Neuronal stem cell (in vitro differentiated cells): ENCODE results near the gene MS4A18.

Source experiments
- DNase-seq: peaks from one replicate; pipeline ENCODE4 v3.0.0-alpha.2; 2013; ENCODE audit warnings: low spot score
- H2AFZ ChIP-seq: one replicate; pipeline ENCODE4 v1.6.1; 2013; ENCODE audit warnings: mild to moderate bottlenecking, low read length, inconsistent platforms
- H2AK5ac ChIP-seq: 2 replicates; pipeline ENCODE4 v1.6.1; 2013; ENCODE audit warnings: low read depth, mild to moderate bottlenecking, inconsistent platforms, low read length, moderate library complexity, mixed read lengths
- H2BK120ac ChIP-seq: 2 replicates; pipeline ENCODE4 v1.6.1; 2013; ENCODE audit warnings: low read depth, mild to moderate bottlenecking, inconsistent platforms, low read length, moderate library complexity, mixed read lengths
- H2BK12ac ChIP-seq: one replicate; pipeline ENCODE4 v1.6.1; 2013; ENCODE audit warnings: low read length, inconsistent platforms
- H2BK15ac ChIP-seq: 2 replicates; pipeline ENCODE4 v1.6.1; 2013; ENCODE audit warnings: mild to moderate bottlenecking, low read length, inconsistent platforms, mixed read lengths
- H2BK5ac ChIP-seq: one replicate; pipeline ENCODE4 v1.6.1; 2013; ENCODE audit warnings: inconsistent platforms, mild to moderate bottlenecking, low read length, moderate library complexity
- H3K14ac ChIP-seq: one replicate; pipeline ENCODE4 v1.6.1; 2013; ENCODE audit warnings: low read length, inconsistent platforms
- H3K18ac ChIP-seq: 2 replicates; pipeline ENCODE4 v1.6.1; 2013; ENCODE audit warnings: low read length, inconsistent platforms
- H3K23ac ChIP-seq: 2 replicates; pipeline ENCODE4 v1.6.1; 2013; ENCODE audit warnings: low read depth, mild to moderate bottlenecking, mixed read lengths, low read length, inconsistent platforms; ENCODE audit not compliant: poor library complexity
- H3K27ac ChIP-seq: replicated peaks from 3 replicates; pipeline ENCODE4 v1.5.1; 2013; ENCODE audit warnings: low read length, inconsistent platforms
- H3K27me3 ChIP-seq, 3 experiments: 2 replicates each; pipeline ENCODE4 v1.6.1; 2013; ENCODE audit warnings: low read length in 3 of 3, mild to moderate bottlenecking in 2 of 3, inconsistent platforms in 1 of 3, low read depth in 1 of 3, mixed read lengths in 1 of 3, moderate library complexity in 1 of 3; ENCODE audit not compliant: control insufficient read depth in 3 of 3, insufficient read depth in 3 of 3
- H3K36me3 ChIP-seq, 2 donors: replicated peaks in 1 of 2; 2 replicates each; pipeline ENCODE4 v1.6.1; 2013; ENCODE audit warnings: low read length in 2 of 2; ENCODE audit not compliant: control insufficient read depth in 2 of 2, insufficient read depth in 2 of 2
- H3K4ac ChIP-seq: 2 replicates; pipeline ENCODE4 v1.6.1; 2013; ENCODE audit warnings: inconsistent platforms, mild to moderate bottlenecking, low read length, moderate library complexity
- H3K4me1 ChIP-seq, 2 donors: 1 replicate in 1 of 2; 2 replicates in 1 of 2; pipeline ENCODE4 v1.6.1; 2013; ENCODE audit warnings: low read length in 2 of 2, low read depth in 1 of 2; ENCODE audit not compliant: control insufficient read depth in 2 of 2, insufficient read depth in 1 of 2
- H3K4me2 ChIP-seq: one replicate; pipeline ENCODE4 v1.6.1; 2013; ENCODE audit warnings: mild to moderate bottlenecking, low read length, inconsistent platforms; ENCODE audit not compliant: insufficient read depth, poor library complexity, severe bottlenecking
- H3K4me3 ChIP-seq, 2 donors: 2 replicates each; pipeline ENCODE4 v1.5.1; 2013; ENCODE audit warnings: low read length in 2 of 2, mild to moderate bottlenecking in 2 of 2, inconsistent platforms in 1 of 2, moderate library complexity in 1 of 2
- H3K79me1 ChIP-seq: one replicate; pipeline ENCODE4 v1.6.1; 2013; ENCODE audit warnings: low read depth, mild to moderate bottlenecking, inconsistent platforms, low read length, moderate library complexity
- H3K9ac ChIP-seq: one replicate; pipeline ENCODE4 v1.6.1; 2013; ENCODE audit warnings: mild to moderate bottlenecking, low read depth, low read length, inconsistent platforms; ENCODE audit not compliant: poor library complexity
- H3K9me3 ChIP-seq, 2 donors: replicated peaks in 1 of 2; 2 replicates each; pipeline versions ENCODE3 to v1.6.1; 2013; ENCODE audit warnings: low read length in 2 of 2, mild to moderate bottlenecking in 2 of 2, inconsistent platforms in 1 of 2, low read depth in 1 of 2, mixed read lengths in 1 of 2, moderate library complexity in 1 of 2; ENCODE audit not compliant: control insufficient read depth in 2 of 2, insufficient read depth in 1 of 2
- H4K8ac ChIP-seq: one replicate; pipeline ENCODE4 v1.6.1; 2013; ENCODE audit warnings: low read depth, mild to moderate bottlenecking, inconsistent platforms, low read length, moderate library complexity
- H4K91ac ChIP-seq: one replicate; pipeline ENCODE4 v1.6.1; 2013; ENCODE audit warnings: low read length, low read depth, mild to moderate bottlenecking, inconsistent platforms; ENCODE audit not compliant: poor library complexity
- WGBS, 2 donors: extraction: QIAGEN DNeasy Blood & Tissue Kit; methylation state at CpG; one replicate each; pipeline ENCODE4 v1.1.7; 2013; ENCODE audit warnings: missing lambda C conversion rate in 2 of 2, mixed read lengths in 1 of 2; ENCODE audit not compliant: insufficient read length in 2 of 2, insufficient replicate concordance in 1 of 2; ENCODE audit errors: extremely low coverage in 2 of 2; 5-methylcytosine and 5-hydroxymethylcytosine counted together

Gene MS4A18

DNA sequence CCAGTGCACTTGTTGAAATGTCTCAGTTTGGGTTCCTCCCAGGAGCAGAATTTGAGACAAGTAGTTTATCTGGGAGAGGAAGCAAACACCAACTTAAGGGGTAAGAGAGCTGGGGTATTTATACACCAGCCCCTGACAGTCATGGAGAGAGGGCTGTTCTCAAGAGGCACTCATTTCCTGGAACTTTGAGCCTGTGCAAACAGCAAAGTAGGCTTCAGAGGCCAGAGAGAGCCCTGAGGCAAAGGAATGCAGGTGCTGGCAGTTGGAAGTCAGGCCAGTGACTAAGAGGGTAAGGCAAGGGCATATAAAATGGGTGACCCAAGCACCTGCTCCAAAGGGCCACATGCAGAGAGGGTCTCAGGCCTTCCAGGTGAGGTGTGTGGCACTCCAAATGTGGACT is 16.1 kb downstream of the MS4A18 start:
- H3K9ac ChIP-seq: no peak overlapping the region
- no peak overlapping the region for H4K8ac ChIP-seq
- H2AK5ac ChIP-seq: no peak overlapping the region
- no peak overlapping the region for H3K18ac ChIP-seq
- no peak overlapping the region for H2BK120ac ChIP-seq
- H3K36me3 ChIP-seq: no peaks in the 10 kb centered on the region
- no peak overlapping the region for H2BK5ac ChIP-seq
- no peak for DNase-seq
- H2AFZ ChIP-seq: no peak overlapping the region
- no peak overlapping the region for H4K91ac ChIP-seq
- H3K27me3 ChIP-seq: peaks cover 0 to 8% (median 0%) of the 10 kb centered on the region in 3 experiments
- no peak overlapping the region for H2BK12ac ChIP-seq
- H2BK15ac ChIP-seq: no peak overlapping the region
- no peak overlapping the region for H3K27ac ChIP-seq
- no peaks in the 10 kb centered on the region for H3K4me1 ChIP-seq
- no peak overlapping the region for H3K14ac ChIP-seq
- no peak overlapping the region for H3K4me2 ChIP-seq
- no peak overlapping the region for H3K23ac ChIP-seq
- H3K9me3 ChIP-seq: peaks cover 0 to 2% of the 10 kb centered on the region in 2 donors
- no peak overlapping the region for H3K4me3 ChIP-seq
- H3K4ac ChIP-seq: no peak overlapping the region
- H3K79me1 ChIP-seq: no peaks in the 10 kb centered on the region

DNA sequence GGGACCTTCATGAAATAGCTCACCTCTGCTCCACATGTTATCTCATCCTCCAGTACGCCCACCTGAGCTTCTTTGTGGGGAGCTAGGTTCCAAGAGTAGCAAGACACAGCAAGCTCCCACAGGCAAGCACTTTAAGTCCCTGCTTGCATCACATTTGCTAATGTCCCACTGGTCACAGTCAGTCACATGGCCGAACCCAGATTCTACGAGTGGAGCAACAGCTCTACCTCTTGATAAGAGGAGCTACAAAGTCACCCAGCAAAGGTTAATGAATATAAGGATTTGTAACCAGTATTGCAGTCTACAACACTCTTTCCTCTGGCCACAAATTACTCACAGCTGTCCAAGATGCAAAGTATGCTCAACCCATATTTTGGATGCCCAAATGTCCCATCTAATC is 16.9 kb downstream of the MS4A18 start:
- no peak overlapping the region for H4K8ac ChIP-seq
- no peaks in the 10 kb centered on the region for H3K36me3 ChIP-seq
- no peak overlapping the region for H3K18ac ChIP-seq
- H2BK15ac ChIP-seq: no peak overlapping the region
- no peak overlapping the region for H2BK12ac ChIP-seq
- H3K4me3 ChIP-seq: no peak overlapping the region
- H2AFZ ChIP-seq: no peak overlapping the region
- WGBS, 2 donors: no CpG with 5 or more reads among the region's 3 CpGs
- no peak overlapping the region for H3K9ac ChIP-seq
- H2AK5ac ChIP-seq: no peak overlapping the region
- peaks cover 0 to 8% (median 0%) of the 10 kb centered on the region in 3 experiments for H3K27me3 ChIP-seq
- H3K79me1 ChIP-seq: no peaks in the 10 kb centered on the region
- H3K23ac ChIP-seq: no peak overlapping the region
- no peak overlapping the region for H3K4me2 ChIP-seq
- no peak overlapping the region for H3K14ac ChIP-seq
- no peak overlapping the region for H3K27ac ChIP-seq
- no peak overlapping the region for H2BK5ac ChIP-seq
- H3K4me1 ChIP-seq: no peaks in the 10 kb centered on the region
- no peak overlapping the region for H3K4ac ChIP-seq
- DNase-seq: no peak
- H4K91ac ChIP-seq: no peak overlapping the region
- peaks cover 0 to 2% of the 10 kb centered on the region in 2 donors for H3K9me3 ChIP-seq
- H2BK120ac ChIP-seq: no peak overlapping the region

DNA sequence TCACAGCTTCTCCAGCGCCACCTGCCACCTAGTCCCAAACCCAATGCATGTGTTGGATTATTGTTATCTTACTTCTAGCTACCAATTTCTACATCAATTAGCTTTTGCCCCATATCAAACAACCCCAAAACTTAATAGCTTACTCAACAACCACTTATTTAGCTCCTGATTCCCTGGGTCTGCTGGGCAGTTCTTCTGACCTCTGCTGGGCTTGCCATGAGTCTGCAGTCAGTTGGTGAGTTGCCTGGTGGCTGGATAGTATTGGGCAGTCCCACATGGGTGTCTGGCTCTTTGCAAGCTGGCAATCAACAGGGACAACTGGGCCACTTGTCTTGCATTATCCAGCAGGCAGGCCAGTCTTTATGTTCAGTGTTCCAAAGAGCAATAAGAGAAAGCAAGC is 18.5 kb downstream of the MS4A18 start:
- Histone ChIP-seq H3K4me3 (no peak overlapping the region), H3K79me1 (no peaks in the 10 kb centered on the region), H3K9ac (no peak overlapping the region), H3K9me3 (peaks cover 0 to 8% of the 10 kb centered on the region in 2 donors), H2BK5ac (no peak overlapping the region), H3K4ac (no peak overlapping the region), H2BK15ac (no peak overlapping the region), H3K4me1 (peaks cover 0 to 3% of the 10 kb centered on the region in 2 donors), H3K23ac (no peak overlapping the region), H4K91ac (no peak overlapping the region), H2BK12ac (no peak overlapping the region), H3K27me3 (peaks cover 0 to 5% (median 3%) of the 10 kb centered on the region in 3 experiments), H3K36me3 (peaks cover 0 to 2% of the 10 kb centered on the region in 2 donors), H3K18ac (no peak overlapping the region), H3K27ac (no peak overlapping the region), H2BK120ac (no peak overlapping the region), H3K4me2 (no peak overlapping the region), H3K14ac (no peak overlapping the region), H2AK5ac (no peak overlapping the region), H2AFZ (no peak overlapping the region), H4K8ac (no peak overlapping the region)
- DNase-seq: no peak
- WGBS, 2 donors: no CpG with 5 or more reads among the region's 1 CpG

DNA sequence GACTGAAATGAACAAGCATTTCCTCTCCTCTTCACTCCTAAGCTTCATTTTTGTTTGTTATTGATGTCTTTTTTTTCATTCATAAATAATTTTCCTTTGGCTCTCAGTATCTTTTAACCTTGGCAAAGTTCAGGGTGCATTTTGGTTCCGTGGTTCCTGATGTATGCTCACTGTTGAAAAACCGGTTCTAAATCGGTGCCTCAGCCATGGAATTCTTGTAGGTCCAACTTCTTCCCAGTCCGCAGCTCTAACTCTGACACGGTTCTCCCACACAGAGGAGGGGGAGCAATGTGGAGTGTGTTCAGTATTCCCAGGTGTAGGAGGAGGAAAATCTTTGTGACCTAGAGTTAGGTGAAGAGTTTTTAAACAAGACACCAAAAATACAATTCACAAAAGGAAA is 19.6 kb downstream of the MS4A18 start:
- H3K27me3 ChIP-seq: peaks cover 0 to 3% (median 2%) of the 10 kb centered on the region in 3 experiments
- no peak overlapping the region for H3K4me3 ChIP-seq
- H3K4ac ChIP-seq: no peak overlapping the region
- no peak overlapping the region for H3K4me2 ChIP-seq
- H3K79me1 ChIP-seq: no peaks in the 10 kb centered on the region
- H3K18ac ChIP-seq: no peak overlapping the region
- no peak overlapping the region for H2AFZ ChIP-seq
- H2BK12ac ChIP-seq: no peak overlapping the region
- H3K9me3 ChIP-seq: peaks cover 0 to 8% of the 10 kb centered on the region in 2 donors
- H3K14ac ChIP-seq: no peak overlapping the region
- H3K27ac ChIP-seq: no peak overlapping the region
- no peak overlapping the region for H2BK15ac ChIP-seq
- DNase-seq: no peak
- no peak overlapping the region for H4K91ac ChIP-seq
- H4K8ac ChIP-seq: no peak overlapping the region
- H3K9ac ChIP-seq: no peak overlapping the region
- peaks cover 0 to 3% of the 10 kb centered on the region in 2 donors for H3K4me1 ChIP-seq
- H2BK120ac ChIP-seq: no peak overlapping the region
- H2BK5ac ChIP-seq: no peak overlapping the region
- H3K36me3 ChIP-seq: peaks cover 0 to 2% of the 10 kb centered on the region in 2 donors
- no peak overlapping the region for H2AK5ac ChIP-seq
- H3K23ac ChIP-seq: no peak overlapping the region
- WGBS, 2 donors: no CpG with 5 or more reads among the region's 5 CpGs
